BJ (cell line): ENCODE results near the gene PPME1. TPM values are rescaled to one million over a fixed set of nuclear protein-coding genes. Genes with fewer than 3 reads are reported as not detected.
A peak's percentile ranks its signal among the peaks of the same experiment; 100 is the strongest.

Experiments
- CTCF ChIA-PET: fragments of 350-600 bp; formaldehyde crosslinking; extraction: SDS; loops from one replicate; lab custom pipeline; 2021; ENCODE audit warnings: antibody characterized with exemption, inconsistent platforms; lab: Yijun Ruan, JAX
- POLR2A ChIA-PET: fragments of 300-600 bp; sonication (Branson Sonifier 250); formaldehyde crosslinking; extraction: SDS; loops from one replicate; lab custom pipeline; 2021; ENCODE audit warnings: antibody characterized with exemption; lab: Charles Lee
- DNase-seq: peaks from one replicate; pipeline ENCODE4 v3.0.0-alpha.2; 2011; ENCODE audit warnings: low read depth
- H3K27me3 ChIP-seq: 2 replicates; pipeline ENCODE4 v1.6.0; 2011; ENCODE audit warnings: low read length; ENCODE audit not compliant: control insufficient read depth, insufficient read depth
- H3K36me3 ChIP-seq: 2 replicates; pipeline ENCODE4 v1.5.1; 2011; ENCODE audit warnings: low read length; ENCODE audit not compliant: control insufficient read depth, insufficient read depth
- H3K4me3 ChIP-seq: 2 replicates; pipeline ENCODE4 v1.5.1; 2011; ENCODE audit warnings: low read depth, mild to moderate bottlenecking, control low read depth, low read length
- CTCF ChIP-seq: IDR thresholded peaks from 2 replicates; pipeline ENCODE4 v1.5.1; 2011; ENCODE audit warnings: low read depth, mild to moderate bottlenecking, control low read depth, inconsistent platforms, low read length, moderate library complexity; ENCODE audit not compliant: insufficient read depth
- polyA plus RNA-seq: library from polyadenylated mRNA; depleted of rRNA; stranded (reverse); fragments of >200 nt; gene quantifications from 2 replicates; pipeline ENCODE4 v1.2.3, GENCODE V29; 2011

The PPME1 gene
- polyA plus RNA-seq, 1 experiment: 133 TPM

GRCh38 chr11:74282421-74282820 lies 111.3 kb downstream of the PPME1 start:
- Histone ChIP-seq H3K27me3 (no peaks in the 10 kb centered on the region), H3K4me3 (no peak overlapping the region), H3K36me3 (no peaks in the 10 kb centered on the region)
- TF ChIP-seq CTCF: no peak
- DNase-seq: no peak
- ChIA-PET POLR2A (no interaction called here), CTCF (interaction anchor here (1.1 to 2.1 kb wide), 2 partner anchors 13 to 19 kb away, joined by 3 to 5 read pairs; no protein-coding TSS in a partner anchor)

- no peak for DNase-seq
- Histone ChIP-seq H3K4me3 (no peak overlapping the region), H3K36me3 (no peaks in the 10 kb centered on the region), H3K27me3 (no peaks in the 10 kb centered on the region)
- no peak for TF ChIP-seq CTCF
- CTCF ChIA-PET: interaction anchor here (1.1 to 2.1 kb wide), 2 partner anchors 13 to 18 kb away, joined by 3 to 5 read pairs; no protein-coding TSS in a partner anchor
- POLR2A ChIA-PET: no interaction called here
Measured at GRCh38 chr11:74282914-74283371, 111.9 kb downstream of the PPME1 start.

GRCh38 chr11:74283580-74284180 lies 112.6 kb downstream of the PPME1 start:
- DNase-seq: no peak
- H3K27me3 ChIP-seq: no peaks in the 10 kb centered on the region
- POLR2A ChIA-PET: no interaction called here
- TF ChIP-seq CTCF: no peak
- H3K36me3 ChIP-seq: no peaks in the 10 kb centered on the region
- CTCF ChIA-PET: interaction anchor here (2.1 kb wide), 1 partner anchor 14 kb away, joined by 5 read pairs; no protein-coding TSS in a partner anchor
- H3K4me3 ChIP-seq: no peak overlapping the region

GRCh38 chr11:74284466-74284865 lies 113.4 kb downstream of the PPME1 start:
- Histone ChIP-seq H3K27me3 (no peaks in the 10 kb centered on the region), H3K36me3 (no peaks in the 10 kb centered on the region), H3K4me3 (no peak overlapping the region)
- CTCF ChIA-PET: interaction anchor here (2.1 kb wide), 1 partner anchor 15 kb away, joined by 5 read pairs; no protein-coding TSS in a partner anchor
- no peak for TF ChIP-seq CTCF
- no peak for DNase-seq
- POLR2A ChIA-PET: no interaction called here

- peak; percentile 87 for DNase-seq
- TF ChIP-seq CTCF: no peak
- ChIA-PET CTCF (interaction anchor here (0.7 to 0.9 kb wide), 2 partner anchors 10 to 161 kb away, joined by 3 read pairs; no protein-coding TSS in a partner anchor), POLR2A (interaction anchor here (0.8 kb wide), 1 partner anchor 9 kb away, joined by 4 read pairs; no protein-coding TSS in a partner anchor)
- Histone ChIP-seq H3K4me3 (no peak overlapping the region), H3K36me3 (no peaks in the 10 kb centered on the region), H3K27me3 (no peaks in the 10 kb centered on the region)
Measured at GRCh38 chr11:74288161-74288560, 117.1 kb downstream of the PPME1 start.
